Measurements from ENCODE around the gene TLL1. TPM values are rescaled to one million over a fixed set of nuclear protein-coding genes. Genes with fewer than 3 reads are reported as not detected.

TLL1 gene
- total RNA-seq, 1 experiment from 2014 or later = 0.37 TPM

- Histone ChIP-seq H3K4me3 (replicated peaks in 1 of 2; ENCODE audit: low read depth in 1 of 2, low read length in 2 of 2) (no peak overlapping the region), H3K27ac (ENCODE audit: low read depth, low read length) (no peak overlapping the region), H4K20me1 (ENCODE audit: insufficient read depth) (no peaks in the 10 kb centered on the region), H3K4me1 (ENCODE audit: control insufficient read depth in 1 of 2, insufficient read depth in 2 of 2, low read length in 2 of 2) (no peaks in the 10 kb centered on the region), H3K4me2 (ENCODE audit: low read length) (no peak overlapping the region), H3K36me3 (ENCODE audit: control insufficient read depth in 1 of 2, insufficient read depth in 2 of 2, low read length in 2 of 2) (no peaks in the 10 kb centered on the region), H3K9me2 (ENCODE audit: insufficient read depth) (no peaks in the 10 kb centered on the region), H3K79me2 (ENCODE audit: insufficient read depth, low read length) (no peaks in the 10 kb centered on the region), H3K9ac (ENCODE audit: low read length) (no peak overlapping the region), H3K9me3 (ENCODE audit: control insufficient read depth in 1 of 2, insufficient read depth in 1 of 2, low read depth in 1 of 2, low read length in 2 of 2) (no peaks in the 10 kb centered on the region), H2AFZ (ENCODE audit: low read depth, low read length, poor library complexity, severe bottlenecking) (no peak overlapping the region), H3K27me3 (ENCODE audit: insufficient read depth, low read length) (no peaks in the 10 kb centered on the region)
- CTCF ChIA-PET = no interaction called here
- DNase-seq (ENCODE audit: low read depth, low spot score) = no peak
- POLR2A ChIA-PET = no interaction called here
- TF ChIP-seq, protein P1, sequence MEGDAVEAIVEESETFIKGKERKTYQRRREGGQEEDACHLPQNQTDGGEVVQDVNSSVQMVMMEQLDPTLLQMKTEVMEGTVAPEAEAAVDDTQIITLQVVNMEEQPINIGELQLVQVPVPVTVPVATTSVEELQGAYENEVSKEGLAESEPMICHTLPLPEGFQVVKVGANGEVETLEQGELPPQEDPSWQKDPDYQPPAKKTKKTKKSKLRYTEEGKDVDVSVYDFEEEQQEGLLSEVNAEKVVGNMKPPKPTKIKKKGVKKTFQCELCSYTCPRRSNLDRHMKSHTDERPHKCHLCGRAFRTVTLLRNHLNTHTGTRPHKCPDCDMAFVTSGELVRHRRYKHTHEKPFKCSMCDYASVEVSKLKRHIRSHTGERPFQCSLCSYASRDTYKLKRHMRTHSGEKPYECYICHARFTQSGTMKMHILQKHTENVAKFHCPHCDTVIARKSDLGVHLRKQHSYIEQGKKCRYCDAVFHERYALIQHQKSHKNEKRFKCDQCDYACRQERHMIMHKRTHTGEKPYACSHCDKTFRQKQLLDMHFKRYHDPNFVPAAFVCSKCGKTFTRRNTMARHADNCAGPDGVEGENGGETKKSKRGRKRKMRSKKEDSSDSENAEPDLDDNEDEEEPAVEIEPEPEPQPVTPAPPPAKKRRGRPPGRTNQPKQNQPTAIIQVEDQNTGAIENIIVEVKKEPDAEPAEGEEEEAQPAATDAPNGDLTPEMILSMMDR (IDR thresholded peaks at IDR 0.05 in 2 of 3, conservative IDR thresholded peaks at IDR 0.05 in 1 of 3; ENCODE audit: borderline replicate concordance in 1 of 3, insufficient read depth in 1 of 3, low read depth in 2 of 3, low read length in 2 of 3) = no peak
- TF ChIP-seq SP1 (IDR thresholded peaks at IDR 0.05; ENCODE audit: low read depth) (no peak), ZBTB33 (IDR thresholded peaks at IDR 0.05; ENCODE audit: extremely low read depth, insufficient replicate concordance, low read length) (no peak), SRF (IDR thresholded peaks at IDR 0.05; ENCODE audit: low read depth) (no peak), FOSL1 (IDR thresholded peaks at IDR 0.05; ENCODE audit: low read depth) (no peak), EGR1 (IDR thresholded peaks at IDR 0.05; ENCODE audit: low read depth) (no peak), POLR2A (IDR thresholded peaks at IDR 0.05; ENCODE audit: borderline replicate concordance, extremely low read depth, insufficient read depth, insufficient read length) (no peak), SIN3A (IDR thresholded peaks at IDR 0.05; ENCODE audit: low read depth) (no peak), CEBPB (IDR thresholded peaks at IDR 0.05; ENCODE audit: low read depth) (no peak), JUND (IDR thresholded peaks at IDR 0.05) (no peak), RAD21 (IDR thresholded peaks at IDR 0.05; ENCODE audit: low read depth) (no peak), YY1 (IDR thresholded peaks at IDR 0.05; ENCODE audit: extremely low read depth, insufficient replicate concordance, low read depth, low read length) (no peak), ZNF274 (IDR thresholded peaks at IDR 0.05; ENCODE audit: low read depth, low read length) (no peak), POLR2AphosphoS5 (IDR thresholded peaks at IDR 0.05; ENCODE audit: low read depth, low read length) (no peak), CBX3 (IDR thresholded peaks at IDR 0.05; ENCODE audit: low read depth) (no peak)
- intact Hi-C loops (cut with micrococcal nuclease) = no loop called here
- no peak for ATAC-seq
- no TSS peak for BruUV-seq (replicated peaks)
- RAD21 ChIA-PET (ENCODE audit: low non-redundant PET in 1 of 2, low total read pairs in 2 of 2, uncharacterized antibody in 2 of 2, unreplicated experiment in 2 of 2) = no interaction called here
Observed at GRCh38 chr4:165921546-165921945, 48.5 kb downstream of the TLL1 start.

Measured in HCT116 (cell line).